ENCODE results near the gene ST3GAL4.

DNA sequence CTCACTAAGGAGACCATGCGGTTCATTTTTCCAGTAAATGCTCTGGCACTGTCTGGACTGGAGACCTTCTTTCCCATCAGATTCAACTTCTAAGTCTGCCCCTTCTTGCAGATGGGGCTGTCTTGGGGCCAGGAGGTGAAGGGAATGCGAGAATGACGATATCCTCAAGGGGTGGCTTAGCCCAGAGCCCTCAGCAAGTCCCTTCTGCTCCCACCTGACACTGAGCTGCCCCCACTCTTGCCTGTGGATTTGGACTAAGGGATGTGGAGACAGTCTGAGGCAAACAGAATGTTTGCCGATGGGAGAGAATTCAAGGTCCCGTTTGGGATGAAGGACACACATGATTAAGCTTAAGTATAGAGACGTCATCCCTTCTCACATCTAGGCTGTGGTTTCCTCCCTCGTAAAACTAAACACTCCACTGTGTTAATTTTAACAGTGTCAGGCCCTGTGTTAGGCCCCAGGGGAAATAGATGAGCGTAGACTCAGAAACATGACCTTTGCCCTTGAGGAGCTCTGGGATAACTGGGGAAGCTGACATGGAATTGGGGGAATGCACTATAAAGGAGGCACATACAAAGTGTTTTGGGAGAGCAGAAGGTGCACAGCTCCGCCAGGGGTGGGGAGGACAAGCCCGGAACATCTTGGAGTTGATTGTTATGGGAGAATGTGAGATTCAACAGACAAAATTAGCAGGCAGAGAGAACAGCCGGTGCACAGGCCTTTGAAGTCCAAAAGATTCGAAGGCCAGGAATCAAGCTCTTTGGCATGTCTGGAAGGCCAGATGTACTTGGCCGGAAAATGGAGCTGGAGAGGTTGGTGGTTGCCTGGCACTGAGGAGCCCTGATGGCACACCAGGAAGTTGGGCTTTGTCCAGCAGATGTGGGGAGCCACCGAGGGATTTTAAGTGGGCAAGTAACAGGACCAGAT, 71.6 kb downstream of the ST3GAL4 start:
- TF ChIP-seq, protein P1, sequence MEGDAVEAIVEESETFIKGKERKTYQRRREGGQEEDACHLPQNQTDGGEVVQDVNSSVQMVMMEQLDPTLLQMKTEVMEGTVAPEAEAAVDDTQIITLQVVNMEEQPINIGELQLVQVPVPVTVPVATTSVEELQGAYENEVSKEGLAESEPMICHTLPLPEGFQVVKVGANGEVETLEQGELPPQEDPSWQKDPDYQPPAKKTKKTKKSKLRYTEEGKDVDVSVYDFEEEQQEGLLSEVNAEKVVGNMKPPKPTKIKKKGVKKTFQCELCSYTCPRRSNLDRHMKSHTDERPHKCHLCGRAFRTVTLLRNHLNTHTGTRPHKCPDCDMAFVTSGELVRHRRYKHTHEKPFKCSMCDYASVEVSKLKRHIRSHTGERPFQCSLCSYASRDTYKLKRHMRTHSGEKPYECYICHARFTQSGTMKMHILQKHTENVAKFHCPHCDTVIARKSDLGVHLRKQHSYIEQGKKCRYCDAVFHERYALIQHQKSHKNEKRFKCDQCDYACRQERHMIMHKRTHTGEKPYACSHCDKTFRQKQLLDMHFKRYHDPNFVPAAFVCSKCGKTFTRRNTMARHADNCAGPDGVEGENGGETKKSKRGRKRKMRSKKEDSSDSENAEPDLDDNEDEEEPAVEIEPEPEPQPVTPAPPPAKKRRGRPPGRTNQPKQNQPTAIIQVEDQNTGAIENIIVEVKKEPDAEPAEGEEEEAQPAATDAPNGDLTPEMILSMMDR (IDR thresholded peaks at IDR 0.05) = no peak
- TF ChIP-seq ESRRA (IDR thresholded peaks at IDR 0.05; ENCODE audit: borderline replicate concordance, low read length) (no peak), EP300 (IDR thresholded peaks at IDR 0.05) (no peak), ZFP36 (IDR thresholded peaks at IDR 0.05; ENCODE audit: borderline replicate concordance, partially characterized antibody) (no peak), MAFK (IDR thresholded peaks at IDR 0.05; ENCODE audit: partially characterized antibody) (no peak), POLR2A (IDR thresholded peaks at IDR 0.05; ENCODE audit: low read length) (no peak), RARB (CRISPR knock-in tag; IDR thresholded peaks at IDR 0.05) (no peak), RFX5 (IDR thresholded peaks at IDR 0.05) (no peak)
- TF ChIP-seq, protein P2, sequence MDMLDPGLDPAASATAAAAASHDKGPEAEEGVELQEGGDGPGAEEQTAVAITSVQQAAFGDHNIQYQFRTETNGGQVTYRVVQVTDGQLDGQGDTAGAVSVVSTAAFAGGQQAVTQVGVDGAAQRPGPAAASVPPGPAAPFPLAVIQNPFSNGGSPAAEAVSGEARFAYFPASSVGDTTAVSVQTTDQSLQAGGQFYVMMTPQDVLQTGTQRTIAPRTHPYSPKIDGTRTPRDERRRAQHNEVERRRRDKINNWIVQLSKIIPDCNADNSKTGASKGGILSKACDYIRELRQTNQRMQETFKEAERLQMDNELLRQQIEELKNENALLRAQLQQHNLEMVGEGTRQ (IDR thresholded peaks at IDR 0.05) = no peak

All from A549 (cell line).